HEK293 (cell line): Measurements from ENCODE around the gene SLC25A11.

Source experiments
- CTCF ChIA-PET: fragments of 350-600 bp; formaldehyde crosslinking; extraction: SDS; loops from one replicate; lab custom pipeline; 2021; ENCODE audit warnings: antibody characterized with exemption; lab: Yijun Ruan, JAX
- POLR2A ChIA-PET: fragments of 300-600 bp; formaldehyde crosslinking; extraction: SDS; loops from one replicate; lab custom pipeline; 2020; ENCODE audit warnings: antibody characterized with exemption, inconsistent platforms; lab: Yijun Ruan, JAX
- H3K27ac ChIP-seq: fragments of 200-500 bp; sonication (Bioruptor generic); 2 replicates; pipeline ENCODE4 v1.5.1; 2014; ENCODE audit warnings: low read depth, low read length, control low read depth, inconsistent platforms; ENCODE audit errors: extremely low read depth
- H3K36me3 ChIP-seq, 2 experiments: fragments of 200-500 bp in 1 of 2; sonication (Bioruptor generic) in 1 of 2; 1 replicate in 1 of 2; 2 replicates in 1 of 2; pipeline ENCODE4 v1.5.1; 2014 to 2017; ENCODE audit warnings: inconsistent platforms in 2 of 2, low read length in 2 of 2; ENCODE audit not compliant: control insufficient read depth in 2 of 2, insufficient read depth in 1 of 2
- H3K4me1 ChIP-seq: fragments of 200-500 bp; sonication (Bioruptor generic); 2 replicates; pipeline ENCODE4 v1.5.1; 2014; ENCODE audit warnings: mild to moderate bottlenecking, low read length, inconsistent platforms; ENCODE audit not compliant: control insufficient read depth, insufficient read depth
- H3K4me3 ChIP-seq: 2 replicates; pipeline ENCODE4 v1.5.1; 2011; ENCODE audit warnings: low read depth, mild to moderate bottlenecking, control low read depth, low read length, moderate library complexity
- H3K9me3 ChIP-seq: fragments of 200-500 bp; sonication (Bioruptor generic); 2 replicates; pipeline ENCODE4 v1.5.1; 2014; ENCODE audit warnings: low read depth, low read length, inconsistent platforms; ENCODE audit not compliant: control insufficient read depth, insufficient read depth
- BCL6B ChIP-seq: fragments of 450-650 bp; formaldehyde crosslinking; IDR thresholded peaks from 2 replicates; pipeline ENCODE4 v1.5.1; 2017; ENCODE audit warnings: missing biosample characterization, missing genetic modification characterization
- EGR2 ChIP-seq: fragments of 450-650 bp; formaldehyde crosslinking; IDR thresholded peaks from 2 replicates; pipeline ENCODE4 v1.5.1; 2016; ENCODE audit warnings: low read depth, missing biosample characterization, missing genetic modification characterization
- GLI2 ChIP-seq: fragments of 450-650 bp; formaldehyde crosslinking; IDR thresholded peaks from 2 replicates; pipeline ENCODE4; 2017; ENCODE audit warnings: missing biosample characterization, missing genetic modification characterization, low read depth, borderline replicate concordance
- GLI4 ChIP-seq: fragments of 450-650 bp; formaldehyde crosslinking; IDR thresholded peaks from 2 replicates; pipeline ENCODE4 v1.5.1; 2016; ENCODE audit warnings: missing biosample characterization, missing genetic modification characterization
- INSM2 ChIP-seq: fragments of 450-650 bp; formaldehyde crosslinking; IDR thresholded peaks from 2 replicates; pipeline ENCODE4 v1.5.1; 2016; ENCODE audit warnings: missing biosample characterization, missing genetic modification characterization
- MEIS1 ChIP-seq: sonication (generic); formaldehyde crosslinking; IDR thresholded peaks from 2 replicates; pipeline ENCODE4 v1.8.1; 2022; ENCODE audit warnings: missing genetic modification reagents, mild to moderate bottlenecking, borderline replicate concordance
- PRDM1 ChIP-seq: fragments of 450-650 bp; formaldehyde crosslinking; IDR thresholded peaks from 2 replicates; pipeline ENCODE4; 2016; ENCODE audit warnings: missing biosample characterization, missing genetic modification characterization
- SETDB1 ChIP-seq: IDR thresholded peaks from one replicate; pipeline ENCODE4 v1.6.1; 2017; ENCODE audit warnings: mild to moderate bottlenecking, low read length, moderate library complexity, mixed read lengths; ENCODE audit not compliant: insufficient read length
- WT1 ChIP-seq: fragments of 450-650 bp; formaldehyde crosslinking; IDR thresholded peaks from 2 replicates; pipeline ENCODE4 v1.5.1; 2016; ENCODE audit warnings: missing biosample characterization, missing genetic modification characterization
- ZBTB21 ChIP-seq: fragments of 450-650 bp; formaldehyde crosslinking; IDR thresholded peaks from 2 replicates; pipeline ENCODE4 v1.5.1; 2017; ENCODE audit warnings: missing biosample characterization, missing genetic modification characterization
- ZBTB7A ChIP-seq: fragments of 450-650 bp; formaldehyde crosslinking; IDR thresholded peaks from 2 replicates; pipeline ENCODE4 v1.5.1; 2016; ENCODE audit warnings: low read depth, missing biosample characterization, missing genetic modification characterization
- ZNF121 ChIP-seq: fragments of 450-650 bp; formaldehyde crosslinking; IDR thresholded peaks from 2 replicates; pipeline ENCODE4 v1.5.1; 2016; ENCODE audit warnings: missing biosample characterization, missing genetic modification characterization
- ZNF23 ChIP-seq: fragments of 450-650 bp; formaldehyde crosslinking; IDR thresholded peaks from 2 replicates; pipeline ENCODE4 v1.5.1; 2016; ENCODE audit warnings: missing biosample characterization, missing genetic modification characterization, borderline replicate concordance
- ZNF239 ChIP-seq: fragments of 450-650 bp; formaldehyde crosslinking; IDR thresholded peaks from 2 replicates; pipeline ENCODE4 v1.5.1; 2016; ENCODE audit warnings: missing biosample characterization, missing genetic modification characterization
- ZNF24 ChIP-seq: fragments of 450-650 bp; formaldehyde crosslinking; IDR thresholded peaks from 2 replicates; pipeline ENCODE4 v1.5.1; 2016; ENCODE audit warnings: missing biosample characterization, missing genetic modification characterization
- ZNF248 ChIP-seq: fragments of 450-650 bp; formaldehyde crosslinking; IDR thresholded peaks from 2 replicates; pipeline ENCODE4 v1.5.1; 2017; ENCODE audit warnings: missing biosample characterization, missing genetic modification characterization
- ZNF266 ChIP-seq: fragments of 450-650 bp; formaldehyde crosslinking; IDR thresholded peaks from 2 replicates; pipeline ENCODE4 v1.5.1; 2016; ENCODE audit warnings: missing biosample characterization, missing genetic modification characterization, low read depth
- ZNF302 ChIP-seq: fragments of 450-650 bp; formaldehyde crosslinking; IDR thresholded peaks from 2 replicates; pipeline ENCODE4 v1.5.1; 2016; ENCODE audit warnings: missing biosample characterization, missing genetic modification characterization, low read depth
- ZNF350 ChIP-seq: fragments of 450-650 bp; formaldehyde crosslinking; IDR thresholded peaks from 2 replicates; pipeline ENCODE4 v1.5.0; 2017; ENCODE audit warnings: missing biosample characterization, mild to moderate bottlenecking, missing genetic modification characterization
- ZNF366 ChIP-seq: fragments of 450-650 bp; formaldehyde crosslinking; conservative IDR thresholded peaks from 2 replicates; pipeline ENCODE4 v1.5.1; 2016; ENCODE audit warnings: missing biosample characterization, missing genetic modification characterization
- ZNF404 ChIP-seq: fragments of 450-650 bp; formaldehyde crosslinking; IDR thresholded peaks from 2 replicates; pipeline ENCODE4 v1.5.1; 2017; ENCODE audit warnings: missing biosample characterization, missing genetic modification characterization
- ZNF529 ChIP-seq: fragments of 450-650 bp; formaldehyde crosslinking; IDR thresholded peaks from 2 replicates; pipeline ENCODE4 v1.5.1; 2017; ENCODE audit warnings: missing genetic modification characterization, missing biosample characterization; ENCODE audit not compliant: insufficient replicate concordance
- ZNF560 ChIP-seq: fragments of 450-650 bp; formaldehyde crosslinking; IDR thresholded peaks from 2 replicates; pipeline ENCODE4 v1.5.1; 2017; ENCODE audit warnings: missing biosample characterization, missing genetic modification characterization, borderline replicate concordance
- ZNF610 ChIP-seq: fragments of 450-650 bp; formaldehyde crosslinking; IDR thresholded peaks from 2 replicates; pipeline ENCODE4 v1.5.1; 2016; ENCODE audit warnings: missing biosample characterization, missing genetic modification characterization, borderline replicate concordance
- ZNF626 ChIP-seq: fragments of 450-650 bp; sonication (Bioruptor Pico); formaldehyde crosslinking; IDR thresholded peaks from 2 replicates; pipeline ENCODE4 v1.5.1; 2018; ENCODE audit warnings: missing biosample characterization, missing genetic modification characterization, inconsistent platforms
- ZNF639 ChIP-seq: fragments of 450-650 bp; formaldehyde crosslinking; IDR thresholded peaks from 2 replicates; pipeline ENCODE4 v1.5.1; 2016; ENCODE audit warnings: missing biosample characterization, missing genetic modification characterization
- ZNF704 ChIP-seq: fragments of 450-650 bp; formaldehyde crosslinking; IDR thresholded peaks from 2 replicates; pipeline ENCODE4 v1.5.1; 2016; ENCODE audit warnings: missing biosample characterization, missing genetic modification characterization
- ZNF76 ChIP-seq: fragments of 450-650 bp; formaldehyde crosslinking; IDR thresholded peaks from 2 replicates; pipeline ENCODE4; 2016; ENCODE audit warnings: low read depth, missing biosample characterization, missing genetic modification characterization, borderline replicate concordance
- ZNF777 ChIP-seq: fragments of 450-650 bp; formaldehyde crosslinking; IDR thresholded peaks from 2 replicates; pipeline ENCODE4 v1.5.1; 2017; ENCODE audit warnings: missing biosample characterization, missing genetic modification characterization, borderline replicate concordance
- ZNF792 ChIP-seq: fragments of 450-650 bp; formaldehyde crosslinking; IDR thresholded peaks from 2 replicates; pipeline ENCODE4 v1.5.1; 2016; ENCODE audit warnings: missing biosample characterization, missing genetic modification characterization

The SLC25A11 gene

GRCh38 chr17:4947411-4948165, 7.7 kb upstream of the SLC25A11 start (continued):
- TF ChIP-seq ZNF704 (tag by site-specific recombination) = no peak
- no peak for TF ChIP-seq ZNF626 (tag by site-specific recombination)
- no peak for TF ChIP-seq MEIS1
- no peak for TF ChIP-seq ZNF350 (tag by site-specific recombination)
- TF ChIP-seq ZBTB7A = peak; percentile 80; the same call in 1 of the 2 replicates
- TF ChIP-seq ZNF777 (tag by site-specific recombination) = no peak
- TF ChIP-seq ZBTB21 (tag by site-specific recombination) = no peak
- peak; percentile 37; the same call in 1 of the 2 replicates for TF ChIP-seq INSM2 (tag by site-specific recombination)
- TF ChIP-seq ZNF23 (tag by site-specific recombination) = no peak
- no peak for TF ChIP-seq BCL6B (tag by site-specific recombination)
- no peak for TF ChIP-seq ZNF302 (tag by site-specific recombination)
- TF ChIP-seq GLI4 = no peak
- no peak for TF ChIP-seq ZNF239 (tag by site-specific recombination)
- no peak for TF ChIP-seq EGR2 (tag by site-specific recombination)
- no peak for TF ChIP-seq SETDB1
- no peak for TF ChIP-seq GLI2
- TF ChIP-seq ZNF121 = no peak

GRCh38 chr17:4947010-4947410, 7.2 kb upstream of the SLC25A11 start:
- Histone ChIP-seq H3K27ac (peak overlapping the region; percentile 99), H3K4me3 (peak overlapping the region; percentile 97), H3K9me3 (no peaks in the 10 kb centered on the region), H3K36me3 (peaks cover 33 to 53% of the 10 kb centered on the region in 2 experiments), H3K4me1 (peaks cover 21% of the 10 kb centered on the region)
- ChIA-PET CTCF (interaction anchor here (0.5 to 2.5 kb wide), 3 partner anchors 38 to 1559 kb away, joined by 4 to 11 read pairs (median 6); partner anchors contain the start of gene CAMTA2), POLR2A (interaction anchor here (0.7 to 17.9 kb wide), 7 partner anchors 8 to 157 kb away, joined by 3 to 358 read pairs (median 7); partner anchors contain the start of genes INCA1, KIF1C, RNF167 and SLC25A11)
- TF ChIP-seq ZNF248 (tag by site-specific recombination) (no peak), WT1 (0 out of 2 replicates have a peak, but pooled peaks have one; percentile 26), ZNF610 (tag by site-specific recombination) (no peak), ZNF76 (no peak), ZNF266 (tag by site-specific recombination) (no peak), ZNF404 (tag by site-specific recombination) (no peak), ZNF366 (0 out of 2 replicates have a peak, but pooled peaks have one; percentile 8), ZNF792 (no peak), PRDM1 (tag by site-specific recombination) (peak; percentile 86), ZNF560 (no peak), INSM2 (tag by site-specific recombination) (no peak), ZNF24 (tag by site-specific recombination) (no peak), ZNF639 (tag by site-specific recombination) (no peak), ZNF529 (tag by site-specific recombination) (no peak)
